Progenitor cell of endocrine pancreas (in vitro differentiated cells): ENCODE measurements around the gene MUC12. TPM values are rescaled to one million over a fixed set of nuclear protein-coding genes. Genes with fewer than 3 reads are reported as not detected.
"Not testable (repeated sequence)": the region's sequence is repeated elsewhere in the genome, so short reads cannot be mapped to it uniquely, and the experiment has no call there.

Experiments used
- DNase-seq: peaks from one replicate; pipeline ENCODE4 v3.0.0; 2021; ENCODE audit warnings: low spot score; ENCODE audit not compliant: unreplicated experiment
- H3K27ac Mint-ChIP-seq: 2 replicates; pipeline ENCODE4 v1.8.0; 2021; ENCODE audit warnings: mild to moderate bottlenecking, moderate library complexity, mixed read lengths
- H3K27me3 Mint-ChIP-seq: 2 replicates; pipeline ENCODE4 v1.8.0; 2021; ENCODE audit warnings: mixed read lengths
- H3K36me3 Mint-ChIP-seq: 2 replicates; pipeline ENCODE4 v1.8.0; 2022; ENCODE audit warnings: mixed read lengths; ENCODE audit not compliant: insufficient read depth
- H3K4me1 Mint-ChIP-seq: 2 replicates; pipeline ENCODE4 v1.8.0; 2021; ENCODE audit warnings: low read depth, mixed read lengths
- H3K4me3 Mint-ChIP-seq: 2 replicates; pipeline ENCODE4 v1.8.0; 2021; ENCODE audit warnings: low read depth, mild to moderate bottlenecking, moderate library complexity, mixed read lengths
- H3K9me3 Mint-ChIP-seq: 2 replicates; pipeline ENCODE4 v1.8.0; 2021; ENCODE audit warnings: low read depth, mixed read lengths
- total RNA-seq: library from RNA; stranded (reverse); gene quantifications from 2 replicates; pipeline ENCODE4 v1.2.1, GENCODE V29; 2021
- TF ChIP-seq, protein P1 (sequence below): fragments of 200-600 bp; sonication (generic); IDR thresholded peaks from one replicate; pipeline ENCODE4 v1.5.0; 2021; ENCODE audit warnings: antibody characterized with exemption, mild to moderate bottlenecking; ENCODE audit not compliant: unreplicated experiment

MUC12 gene
- total RNA-seq, 1 donor from 2014 or later, result 0.31 TPM

DNA sequence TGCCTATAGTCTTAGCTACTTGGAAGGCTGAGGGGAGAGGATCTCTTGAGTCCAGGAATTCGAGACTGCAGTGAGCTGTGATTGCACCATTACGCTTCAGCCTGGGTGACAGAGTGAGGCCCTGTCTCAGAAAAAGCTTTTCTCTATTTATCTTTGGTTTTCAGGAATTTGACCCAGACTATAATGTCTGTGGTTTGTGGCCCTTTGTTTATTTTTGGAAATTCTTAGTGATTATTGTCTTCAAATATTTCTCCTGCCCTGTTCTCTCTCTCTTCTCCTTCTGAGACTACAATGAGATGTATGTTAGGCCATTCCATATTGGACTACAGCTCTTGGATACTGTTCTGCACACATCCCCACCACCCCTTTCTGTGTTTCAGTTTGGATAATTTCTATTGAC, 4.7 kb downstream of the MUC12 start:
- H3K36me3 Mint-ChIP-seq, result no peaks in the 10 kb centered on the region
- H3K9me3 Mint-ChIP-seq, result peaks cover 5% of the 10 kb centered on the region
- no peak for DNase-seq
- no peaks in the 10 kb centered on the region for H3K4me1 Mint-ChIP-seq
- no peak overlapping the region for H3K4me3 Mint-ChIP-seq
- TF ChIP-seq, protein P1, sequence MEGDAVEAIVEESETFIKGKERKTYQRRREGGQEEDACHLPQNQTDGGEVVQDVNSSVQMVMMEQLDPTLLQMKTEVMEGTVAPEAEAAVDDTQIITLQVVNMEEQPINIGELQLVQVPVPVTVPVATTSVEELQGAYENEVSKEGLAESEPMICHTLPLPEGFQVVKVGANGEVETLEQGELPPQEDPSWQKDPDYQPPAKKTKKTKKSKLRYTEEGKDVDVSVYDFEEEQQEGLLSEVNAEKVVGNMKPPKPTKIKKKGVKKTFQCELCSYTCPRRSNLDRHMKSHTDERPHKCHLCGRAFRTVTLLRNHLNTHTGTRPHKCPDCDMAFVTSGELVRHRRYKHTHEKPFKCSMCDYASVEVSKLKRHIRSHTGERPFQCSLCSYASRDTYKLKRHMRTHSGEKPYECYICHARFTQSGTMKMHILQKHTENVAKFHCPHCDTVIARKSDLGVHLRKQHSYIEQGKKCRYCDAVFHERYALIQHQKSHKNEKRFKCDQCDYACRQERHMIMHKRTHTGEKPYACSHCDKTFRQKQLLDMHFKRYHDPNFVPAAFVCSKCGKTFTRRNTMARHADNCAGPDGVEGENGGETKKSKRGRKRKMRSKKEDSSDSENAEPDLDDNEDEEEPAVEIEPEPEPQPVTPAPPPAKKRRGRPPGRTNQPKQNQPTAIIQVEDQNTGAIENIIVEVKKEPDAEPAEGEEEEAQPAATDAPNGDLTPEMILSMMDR, result no peak
- peaks cover 49% of the 10 kb centered on the region for H3K27me3 Mint-ChIP-seq
- H3K27ac Mint-ChIP-seq, result no peak overlapping the region

DNA sequence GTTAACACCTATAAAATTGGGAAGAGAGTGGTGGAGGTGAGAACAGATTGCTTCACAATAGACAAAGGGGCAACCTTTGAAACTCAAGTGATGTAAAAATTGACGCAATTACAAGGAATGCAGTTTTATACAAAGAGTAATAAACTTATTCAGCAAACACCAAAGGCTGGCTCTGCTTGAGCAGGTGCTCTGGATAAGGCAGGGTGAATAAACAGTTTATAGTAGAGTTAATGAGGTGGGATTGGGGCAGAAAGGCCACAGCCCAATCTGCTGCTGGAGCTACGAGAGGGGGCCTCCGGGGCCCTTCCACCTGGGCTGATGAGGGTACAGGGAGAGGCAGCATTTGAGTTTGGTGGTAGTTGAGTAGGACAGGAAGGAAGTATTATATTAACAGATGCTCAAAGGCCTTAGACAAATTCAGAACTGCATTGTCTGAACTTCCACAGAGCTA, 6.0 kb downstream of the MUC12 start:
- H3K4me3 Mint-ChIP-seq, result no peak overlapping the region
- no peaks in the 10 kb centered on the region for H3K4me1 Mint-ChIP-seq
- no peaks in the 10 kb centered on the region for H3K36me3 Mint-ChIP-seq
- no peak for DNase-seq
- peaks cover 36% of the 10 kb centered on the region for H3K27me3 Mint-ChIP-seq
- H3K9me3 Mint-ChIP-seq, result peaks cover 5% of the 10 kb centered on the region
- H3K27ac Mint-ChIP-seq, result no peak overlapping the region
- TF ChIP-seq, protein P1, result no peak

DNA sequence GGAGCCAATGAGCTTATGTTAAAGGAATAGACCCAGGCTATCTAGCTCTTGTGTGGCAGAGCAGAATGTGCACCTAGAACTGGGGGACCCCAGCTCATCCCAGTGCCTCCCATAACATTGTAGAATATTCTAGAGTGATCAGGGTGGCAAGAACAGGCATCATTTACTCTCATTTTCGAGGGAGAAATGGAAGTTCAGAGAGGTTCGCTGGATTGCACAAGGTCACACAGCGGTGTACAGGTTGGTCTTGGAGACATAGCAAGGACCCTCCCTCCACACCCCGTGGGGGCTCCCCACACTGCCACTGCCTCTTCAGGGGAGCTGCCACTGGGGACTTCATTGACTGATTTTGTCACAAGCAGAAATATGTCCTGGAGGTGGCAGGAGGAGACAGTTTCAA, 8.9 kb downstream of the MUC12 start:
- Mint-ChIP-seq H3K9me3 (peaks cover 5% of the 10 kb centered on the region), H3K4me1 (no peaks in the 10 kb centered on the region), H3K27ac (no peak overlapping the region), H3K27me3 (peaks cover 21% of the 10 kb centered on the region), H3K4me3 (no peak overlapping the region), H3K36me3 (no peaks in the 10 kb centered on the region)
- DNase-seq, result no peak
- TF ChIP-seq, protein P1, result no peak

DNA sequence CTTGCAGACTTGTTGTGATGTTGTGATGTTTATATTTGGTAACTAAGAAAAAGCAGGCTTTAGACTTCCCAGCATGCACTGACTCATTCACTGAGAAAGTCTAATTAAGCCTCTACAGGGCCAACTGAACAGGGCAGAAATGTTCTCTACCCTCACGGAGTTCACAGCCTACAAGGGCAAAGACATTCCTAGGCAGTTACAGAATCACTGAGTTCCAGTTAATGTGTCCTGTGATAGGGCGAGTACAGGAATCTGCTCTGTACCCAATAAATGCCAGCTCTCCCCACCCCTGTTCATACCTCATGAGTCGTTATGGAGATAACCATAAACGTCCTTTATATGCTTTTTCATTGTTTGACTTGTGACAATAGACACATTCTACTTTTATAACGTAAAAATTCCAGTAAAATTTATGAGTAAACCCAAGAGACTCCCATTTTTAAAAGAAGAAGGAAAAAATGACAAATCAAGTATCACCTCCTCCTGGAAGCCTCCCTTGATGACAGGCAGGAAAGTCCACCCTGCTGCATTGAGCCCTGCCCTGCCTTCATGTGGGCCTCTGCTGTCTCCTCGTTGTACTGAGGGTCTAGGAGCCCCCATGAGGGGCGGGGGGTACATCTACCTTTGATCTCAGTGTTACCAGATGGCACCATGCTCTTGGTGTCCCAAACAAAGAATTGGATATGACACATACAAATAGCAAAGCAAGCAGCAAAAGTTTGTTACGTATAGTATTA, 14.3 kb downstream of the MUC12 start:
- no peaks in the 10 kb centered on the region for H3K36me3 Mint-ChIP-seq
- no peaks in the 10 kb centered on the region for H3K4me1 Mint-ChIP-seq
- H3K9me3 Mint-ChIP-seq, result no peaks in the 10 kb centered on the region
- TF ChIP-seq, protein P1, result no peak
- H3K27ac Mint-ChIP-seq, result no peak overlapping the region
- no peak overlapping the region for H3K4me3 Mint-ChIP-seq
- peaks cover 14% of the 10 kb centered on the region for H3K27me3 Mint-ChIP-seq
- no peak for DNase-seq

DNA sequence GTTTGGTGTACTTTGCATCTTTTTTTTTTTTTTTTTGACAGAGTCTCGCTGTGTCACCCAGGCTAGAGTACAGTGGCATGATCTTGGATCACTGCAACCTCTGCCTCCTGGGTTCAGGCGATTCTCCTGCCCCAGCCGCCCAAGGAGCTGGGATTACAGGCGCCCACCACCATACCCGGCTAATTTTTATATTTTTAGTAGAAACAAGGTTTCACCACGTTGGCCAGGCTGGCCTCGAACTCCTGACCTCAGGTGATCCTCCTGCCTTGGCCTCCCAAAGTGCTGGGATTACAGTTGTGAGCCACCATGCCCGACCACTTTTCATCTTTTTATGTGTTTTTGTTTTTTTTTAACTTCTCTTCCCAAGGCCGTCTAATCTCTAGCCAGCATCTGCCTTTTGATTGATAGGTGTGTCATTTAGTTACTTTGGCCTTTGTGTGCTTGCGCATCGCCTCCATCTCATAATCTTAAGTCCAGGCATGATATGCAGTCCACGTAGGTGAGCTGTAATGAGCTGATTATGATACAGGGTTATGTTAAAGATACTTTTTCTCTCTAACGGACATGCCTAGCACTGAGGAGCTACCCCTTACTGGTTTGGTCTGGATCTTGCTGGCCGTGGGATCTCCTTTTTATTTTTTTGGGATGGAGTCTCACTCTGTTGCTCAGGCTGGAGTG, 15.0 kb downstream of the MUC12 start:
- not testable (repeated sequence) for H3K4me3 Mint-ChIP-seq, DNase-seq, H3K36me3 Mint-ChIP-seq, H3K4me1 Mint-ChIP-seq, H3K9me3 Mint-ChIP-seq, H3K27ac Mint-ChIP-seq
- peaks cover 14% of the 10 kb centered on the region for H3K27me3 Mint-ChIP-seq

DNA sequence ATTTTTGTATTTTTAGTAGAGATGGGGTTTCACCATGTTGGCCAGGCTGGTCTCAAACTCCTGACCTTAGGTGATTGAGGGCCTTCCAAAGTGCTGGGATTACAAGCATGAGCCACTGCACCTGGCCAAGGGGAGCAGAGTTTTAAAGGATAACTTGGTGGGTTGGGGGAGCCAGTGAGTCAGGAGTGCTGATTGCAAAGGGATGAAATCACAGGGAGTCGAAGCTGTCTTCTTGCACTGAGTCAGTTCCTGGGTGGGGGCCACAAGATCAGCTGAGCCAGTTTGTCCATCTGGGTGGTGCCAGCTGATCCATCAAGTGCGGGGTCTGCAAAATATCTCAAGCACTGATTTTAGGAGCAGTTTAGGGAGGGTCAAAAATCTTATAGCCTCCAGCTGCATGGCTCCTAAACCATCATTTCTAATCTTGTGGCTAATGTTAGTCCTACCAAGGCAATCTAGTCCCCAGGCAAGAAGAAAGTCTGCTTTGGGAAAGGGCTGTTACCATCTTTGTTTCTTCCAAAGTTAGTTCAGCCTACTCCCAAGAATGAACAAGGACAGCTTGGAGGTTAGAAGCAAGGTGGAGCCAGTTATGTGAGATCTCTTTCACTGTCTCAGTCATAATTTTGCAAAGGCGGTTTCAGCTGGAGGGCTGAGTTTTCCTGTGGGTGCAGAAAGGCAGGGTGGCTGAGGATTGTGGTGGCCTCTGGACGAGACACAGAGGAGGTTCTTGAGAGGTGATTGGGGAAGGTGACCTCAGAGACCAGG, 15.8 kb downstream of the MUC12 start:
- not testable (repeated sequence) for H3K4me3 Mint-ChIP-seq, H3K36me3 Mint-ChIP-seq, H3K4me1 Mint-ChIP-seq, H3K9me3 Mint-ChIP-seq, H3K27ac Mint-ChIP-seq, DNase-seq
- H3K27me3 Mint-ChIP-seq, result peaks cover 14% of the 10 kb centered on the region
